Germinal center (tissue), 1 donor: Measurements from ENCODE around the gene PEX7.
"Not testable (repeated sequence)": the region's sequence is repeated elsewhere in the genome, so short reads cannot be mapped to it uniquely, and the experiment has no call there.

ENCODE experiments used
- DNase-seq: peaks from one replicate; pipeline ENCODE4 v3.0.0; 2012; ENCODE audit warnings: mixed read lengths, low spot score

PEX7 gene

GRCh38 chr6:136895901-136896300, 73.5 kb downstream of the PEX7 start:
- no peak for DNase-seq

GRCh38 chr6:136897071-136897470, 74.7 kb downstream of the PEX7 start:
- DNase-seq: no peak

- no peak for DNase-seq
Measured at GRCh38 chr6:136901212-136901784, 78.9 kb downstream of the PEX7 start.

GRCh38 chr6:136904477-136904876, 82.1 kb downstream of the PEX7 start:
- DNase-seq: not testable (repeated sequence)

- DNase-seq: no peak
Measured at GRCh38 chr6:136914947-136915346, 92.6 kb downstream of the PEX7 start.

GRCh38 chr6:136918706-136919105, 96.3 kb downstream of the PEX7 start:
- DNase-seq: no peak

- DNase-seq: no peak
Measured at GRCh38 chr6:136920216-136920615, 97.8 kb downstream of the PEX7 start.

- DNase-seq: peak; percentile 9
Measured at GRCh38 chr6:136920671-136921380, 98.4 kb downstream of the PEX7 start.

- peak; percentile 9 for DNase-seq
Measured at GRCh38 chr6:136921381-136921935, 99.1 kb downstream of the PEX7 start.

- peak; percentile 24 for DNase-seq
Measured at GRCh38 chr6:136921936-136922684, 99.7 kb downstream of the PEX7 start, which contains the start of gene SLC35D3. Gene SLC35D3, plus strand, starts transcription at chr6:136922301. Its CDS starts 128 bp downstream, at chr6:136922429.

- peak; percentile 16 for DNase-seq
Measured at GRCh38 chr6:136922685-136923006, 100.3 kb downstream of the PEX7 start.

- DNase-seq: peak; percentile 7
Measured at GRCh38 chr6:136923116-136923953, 100.9 kb downstream of the PEX7 start.

- no peak for DNase-seq
Measured at GRCh38 chr6:136923954-136924673, 101.7 kb downstream of the PEX7 start.

GRCh38 chr6:136926383-136926782, 104.0 kb downstream of the PEX7 start:
- DNase-seq: no peak

GRCh38 chr6:136927292-136927691, 104.9 kb downstream of the PEX7 start:
- DNase-seq: no peak

- no peak for DNase-seq
Measured at GRCh38 chr6:136930528-136930927, 108.1 kb downstream of the PEX7 start.

GRCh38 chr6:136932599-136932998, 110.2 kb downstream of the PEX7 start:
- DNase-seq: no peak

GRCh38 chr6:136945072-136945471, 122.7 kb downstream of the PEX7 start:
- no peak for DNase-seq

- no peak for DNase-seq
Measured at GRCh38 chr6:136945711-136946121, 123.3 kb downstream of the PEX7 start.

GRCh38 chr6:136947037-136947436, 124.6 kb downstream of the PEX7 start:
- no peak for DNase-seq

GRCh38 chr6:136949957-136950356, 127.6 kb downstream of the PEX7 start:
- not testable (repeated sequence) for DNase-seq
